CD4-positive, alpha-beta T cell (primary cell): ENCODE data around the gene TUBGCP6. TPM values are rescaled to one million over a fixed set of nuclear protein-coding genes. Genes with fewer than 3 reads are reported as not detected.

Source experiments
- ATAC-seq: fragments of 200-7000 bp; cut with Tn5 transposase; one replicate; pipeline ENCODE4 v1.10.0; 2022; ENCODE audit warnings: mild to moderate bottlenecking; ENCODE audit not compliant: poor library complexity
- CTCF ChIA-PET: fragments of 350-600 bp; sonication (Branson Sonifier 250); formaldehyde crosslinking; loops from one replicate; lab custom pipeline; 2021; ENCODE audit warnings: antibody characterized with exemption, inconsistent platforms; lab: Charles Lee
- POLR2A ChIA-PET: fragments of 350-600 bp; sonication (Branson Sonifier 250); formaldehyde crosslinking; loops from one replicate; lab custom pipeline; 2021; ENCODE audit warnings: antibody characterized with exemption, inconsistent platforms; lab: Charles Lee
- DNase-seq, 14 experiments: peaks; one replicate each; pipeline ENCODE4 v3.0.0-alpha.2; 2013 to 2020; ENCODE audit warnings: mixed read lengths in 2 of 14
- H3K27ac ChIP-seq, 2 donors: one replicate each; pipeline versions ENCODE4 v1.5.1 to v1.7.0; 2013; ENCODE audit warnings: low read length in 2 of 2, low read depth in 1 of 2, mild to moderate bottlenecking in 1 of 2
- H3K27me3 ChIP-seq, 2 experiments: 1 replicate in 1 of 2; 2 replicates in 1 of 2; pipeline versions ENCODE4 v1.6.1 to v1.7.0; 2013; ENCODE audit warnings: low read length in 2 of 2, control low read depth in 1 of 2, mild to moderate bottlenecking in 1 of 2, moderate library complexity in 1 of 2; ENCODE audit not compliant: insufficient read depth in 2 of 2, control insufficient read depth in 1 of 2
- H3K36me3 ChIP-seq: one replicate; pipeline ENCODE4 v1.6.1; 2013; ENCODE audit warnings: low read length, control low read depth; ENCODE audit not compliant: insufficient read depth
- H3K4me1 ChIP-seq: one replicate; pipeline ENCODE4 v1.6.1; 2013; ENCODE audit warnings: low read length, control low read depth; ENCODE audit not compliant: insufficient read depth
- H3K4me3 ChIP-seq: one replicate; pipeline ENCODE4 v1.5.1; 2013; ENCODE audit warnings: mild to moderate bottlenecking, low read length, moderate library complexity
- H3K9me3 ChIP-seq, 2 experiments: 1 replicate in 1 of 2; 2 replicates in 1 of 2; pipeline versions ENCODE4 v1.6.1 to v1.7.0; 2013; ENCODE audit warnings: low read length in 2 of 2, mild to moderate bottlenecking in 2 of 2, control low read depth in 1 of 2, moderate library complexity in 1 of 2; ENCODE audit not compliant: control insufficient read depth in 1 of 2, insufficient read depth in 1 of 2
- H3K27ac Mint-ChIP-seq: one replicate; pipeline ENCODE4 v1.8.0; 2020; ENCODE audit warnings: mixed read lengths
- H3K27me3 Mint-ChIP-seq: one replicate; pipeline ENCODE4 v1.8.0; 2021; ENCODE audit warnings: mixed read lengths
- H3K36me3 Mint-ChIP-seq: one replicate; pipeline ENCODE4 v1.8.0; 2021; ENCODE audit warnings: low read depth, mixed read lengths
- H3K4me1 Mint-ChIP-seq: one replicate; pipeline ENCODE4 v1.8.0; 2021; ENCODE audit warnings: low read depth, mixed read lengths
- H3K4me3 Mint-ChIP-seq: one replicate; pipeline ENCODE4 v1.8.0; 2020; ENCODE audit warnings: mild to moderate bottlenecking, mixed read lengths
- H3K9me3 Mint-ChIP-seq: one replicate; pipeline ENCODE4 v1.8.0; 2020; ENCODE audit warnings: mixed read lengths
- intact Hi-C, 2 experiments: fragments of 100-400 bp; cut with DNase I in 1 of 2; cut with micrococcal nuclease in 1 of 2; formaldehyde crosslinking; loops; one replicate each; pipeline versions ENCODE4 v1.15.1 to v1.9.0; 2023 to 2025; cut with DNase I, micrococcal nuclease
- total RNA-seq, 174 experiments: library from RNA in 2 of 174; stranded (reverse) in 2 of 174; gene quantifications; one replicate each; pipeline ENCODE4 v1.2.3 and lab custom pipeline; 2021 to 2026
- TF ChIP-seq, protein P1 (sequence below): fragments of 200-600 bp; IDR thresholded peaks from one replicate; pipeline ENCODE4 v1.8.0; 2022; ENCODE audit warnings: antibody characterized with exemption, mild to moderate bottlenecking

TUBGCP6 gene
- total RNA-seq, 2 experiments from 2014 or later = 124 to 126 TPM

DNA sequence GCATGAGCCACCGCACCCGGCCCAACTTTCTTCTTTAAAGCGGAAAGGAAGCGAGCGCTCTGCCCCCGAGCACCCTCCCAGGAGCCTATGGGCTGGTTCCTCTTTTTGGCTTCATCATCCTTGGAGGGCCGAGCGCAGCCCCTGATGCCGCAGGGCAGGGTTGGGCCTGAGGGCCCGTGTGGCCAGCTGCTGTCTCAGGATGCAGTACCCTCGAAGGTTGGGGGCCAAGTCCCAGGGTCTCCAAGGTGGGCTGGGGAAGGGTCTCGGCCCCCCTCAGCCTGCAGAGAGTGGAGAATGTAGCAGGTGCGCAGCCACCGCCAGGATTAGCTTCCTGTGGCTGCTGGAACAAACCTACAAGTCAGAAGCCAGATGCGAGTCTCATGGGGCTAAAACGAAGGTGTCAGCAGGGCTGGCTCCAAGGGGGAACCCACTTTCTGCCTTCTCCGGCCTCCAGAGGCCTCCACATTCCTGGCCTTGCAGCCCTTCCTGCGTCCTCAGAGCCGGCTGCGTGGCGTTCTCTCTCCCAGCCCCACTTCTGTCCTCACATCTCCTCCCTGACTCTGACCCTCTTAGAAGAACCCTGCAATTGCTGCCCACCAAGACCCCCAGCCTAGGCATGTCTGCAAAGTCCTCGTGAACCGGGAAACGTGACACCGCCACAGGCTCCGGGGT is 71.4 kb downstream of the TUBGCP6 start:
- CTCF ChIA-PET = no interaction called here
- peaks cover 12% of the 10 kb centered on the region for H3K4me1 ChIP-seq
- H3K4me3 ChIP-seq = no peak overlapping the region
- no peak overlapping the region for H3K27ac ChIP-seq
- Mint-ChIP-seq H3K4me3 (peak overlapping the region; percentile 42), H3K27me3 (peaks cover 30% of the 10 kb centered on the region), H3K9me3 (no peaks in the 10 kb centered on the region), H3K36me3 (no peaks in the 10 kb centered on the region), H3K27ac (no peak overlapping the region), H3K4me1 (peaks cover 10% of the 10 kb centered on the region)
- TF ChIP-seq, protein P1, sequence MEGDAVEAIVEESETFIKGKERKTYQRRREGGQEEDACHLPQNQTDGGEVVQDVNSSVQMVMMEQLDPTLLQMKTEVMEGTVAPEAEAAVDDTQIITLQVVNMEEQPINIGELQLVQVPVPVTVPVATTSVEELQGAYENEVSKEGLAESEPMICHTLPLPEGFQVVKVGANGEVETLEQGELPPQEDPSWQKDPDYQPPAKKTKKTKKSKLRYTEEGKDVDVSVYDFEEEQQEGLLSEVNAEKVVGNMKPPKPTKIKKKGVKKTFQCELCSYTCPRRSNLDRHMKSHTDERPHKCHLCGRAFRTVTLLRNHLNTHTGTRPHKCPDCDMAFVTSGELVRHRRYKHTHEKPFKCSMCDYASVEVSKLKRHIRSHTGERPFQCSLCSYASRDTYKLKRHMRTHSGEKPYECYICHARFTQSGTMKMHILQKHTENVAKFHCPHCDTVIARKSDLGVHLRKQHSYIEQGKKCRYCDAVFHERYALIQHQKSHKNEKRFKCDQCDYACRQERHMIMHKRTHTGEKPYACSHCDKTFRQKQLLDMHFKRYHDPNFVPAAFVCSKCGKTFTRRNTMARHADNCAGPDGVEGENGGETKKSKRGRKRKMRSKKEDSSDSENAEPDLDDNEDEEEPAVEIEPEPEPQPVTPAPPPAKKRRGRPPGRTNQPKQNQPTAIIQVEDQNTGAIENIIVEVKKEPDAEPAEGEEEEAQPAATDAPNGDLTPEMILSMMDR = no peak
- H3K27me3 ChIP-seq = peaks cover 28 to 31% of the 10 kb centered on the region in 2 experiments
- POLR2A ChIA-PET = no interaction called here
- ATAC-seq (no peak), DNase-seq (peak in 2 of 14 experiments; percentile 42 to 43)
- no peaks in the 10 kb centered on the region for H3K36me3 ChIP-seq
- intact Hi-C loops = loop anchor here in 1 of 2 experiments (5.0 kb wide), 1 partner anchor 34 kb away; no protein-coding TSS in a partner anchor
- peaks cover 0 to 17% of the 10 kb centered on the region in 2 experiments for H3K9me3 ChIP-seq

DNA sequence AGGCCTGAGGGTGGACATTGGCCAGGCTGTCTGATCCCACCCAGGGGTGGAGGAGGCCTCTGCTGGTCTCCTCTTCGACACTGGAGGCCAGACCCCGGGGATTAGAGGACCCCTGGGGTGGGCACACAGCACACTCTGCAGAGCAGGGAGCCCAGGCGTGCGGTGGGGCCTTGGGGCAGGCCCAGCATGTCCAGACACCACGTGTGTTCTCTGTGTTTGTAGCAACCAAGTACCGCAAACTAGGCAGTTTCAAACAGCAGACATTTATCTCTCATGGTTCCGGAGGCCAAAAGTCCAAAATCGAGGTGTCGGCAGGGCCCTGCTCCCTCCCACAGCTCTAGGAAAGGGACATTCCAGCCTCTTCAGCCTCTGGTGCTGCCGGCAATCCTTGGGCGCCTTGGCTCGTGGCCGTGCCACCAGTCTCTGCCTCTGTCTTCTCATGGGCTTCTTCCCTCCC is 72.8 kb downstream of the TUBGCP6 start:
- no peak for DNase-seq

DNA sequence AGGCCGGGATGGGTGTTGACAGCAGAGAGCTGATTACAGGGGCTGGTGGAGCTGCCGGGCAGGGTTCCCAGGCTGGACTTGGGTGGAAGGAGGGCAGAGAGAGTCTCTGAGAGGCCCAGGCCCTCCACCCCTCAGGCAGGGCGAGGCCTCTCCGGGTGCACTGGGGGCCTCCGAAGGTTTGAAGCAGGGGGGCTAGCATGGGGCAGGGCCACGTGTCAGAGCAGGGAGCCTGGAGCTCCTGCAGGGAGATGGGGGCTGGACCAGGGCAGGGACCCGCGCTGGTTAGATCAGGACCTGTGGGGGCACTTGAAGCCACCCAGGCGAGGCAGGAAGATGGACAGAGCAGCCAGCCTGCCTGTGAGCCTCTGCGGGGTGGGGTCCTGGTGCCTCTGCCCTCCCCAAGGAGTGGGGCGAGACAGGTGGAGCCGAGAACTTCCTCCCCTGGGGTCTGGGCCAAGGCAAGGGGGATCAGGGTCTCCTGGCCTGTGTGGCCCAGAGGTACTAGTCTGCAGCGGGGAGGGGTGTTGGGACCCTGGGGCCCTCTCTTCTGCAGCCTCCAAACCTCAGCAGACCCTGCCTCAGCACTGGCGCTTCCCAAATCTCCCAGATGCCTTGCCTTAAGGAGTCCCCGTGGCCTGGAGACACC is 73.4 kb downstream of the TUBGCP6 start:
- CTCF ChIA-PET = no interaction called here
- H3K27me3 Mint-ChIP-seq = peaks cover 40% of the 10 kb centered on the region
- H3K4me3 Mint-ChIP-seq = peak overlapping the region; percentile 70
- H3K27me3 ChIP-seq = peaks cover 29 to 39% of the 10 kb centered on the region in 2 experiments
- H3K36me3 Mint-ChIP-seq = no peaks in the 10 kb centered on the region
- POLR2A ChIA-PET = interaction anchor here (1.4 kb wide), 1 partner anchor 18 kb away, joined by 3 read pairs; no protein-coding TSS in a partner anchor
- no peaks in the 10 kb centered on the region for H3K9me3 Mint-ChIP-seq
- TF ChIP-seq, protein P1 = no peak
- ATAC-seq = no peak
- no peak overlapping the region for H3K27ac Mint-ChIP-seq
- DNase-seq = no peak
- no peaks in the 10 kb centered on the region for H3K36me3 ChIP-seq
- peaks cover 10% of the 10 kb centered on the region for H3K4me1 Mint-ChIP-seq
- no peak overlapping the region for H3K27ac ChIP-seq
- intact Hi-C loops = loop anchor here in 1 of 2 experiments (5.0 kb wide), 1 partner anchor 36 kb away; no protein-coding TSS in a partner anchor
- H3K4me3 ChIP-seq = no peak overlapping the region
- H3K9me3 ChIP-seq = peaks cover 0 to 15% of the 10 kb centered on the region in 2 experiments
- H3K4me1 ChIP-seq = peaks cover 12% of the 10 kb centered on the region

More for the DNA sequence above, 72.8 kb downstream of the TUBGCP6 start:
- no peaks in the 10 kb centered on the region for H3K36me3 Mint-ChIP-seq
- ChIA-PET CTCF (no interaction called here), POLR2A (no interaction called here)
- H3K4me3 Mint-ChIP-seq = peak overlapping the region; percentile 42
- TF ChIP-seq, protein P1 = no peak
- Histone ChIP-seq H3K4me3 (no peak overlapping the region), H3K4me1 (peaks cover 12% of the 10 kb centered on the region), H3K36me3 (no peaks in the 10 kb centered on the region), H3K27ac (no peak overlapping the region), H3K27me3 (peaks cover 29 to 39% of the 10 kb centered on the region in 2 experiments), H3K9me3 (peaks cover 0 to 15% of the 10 kb centered on the region in 2 experiments)
- peaks cover 10% of the 10 kb centered on the region for H3K4me1 Mint-ChIP-seq
- no peak overlapping the region for H3K27ac Mint-ChIP-seq
- no peaks in the 10 kb centered on the region for H3K9me3 Mint-ChIP-seq
- intact Hi-C loops = loop anchor here in 1 of 2 experiments (5.0 kb wide), 1 partner anchor 35 kb away; no protein-coding TSS in a partner anchor
- ATAC-seq = no peak
- peaks cover 40% of the 10 kb centered on the region for H3K27me3 Mint-ChIP-seq
